ENCODE measurements around the gene AKIRIN1. TPM values are rescaled to one million over a fixed set of nuclear protein-coding genes. Genes with fewer than 3 reads are reported as not detected.
"Not testable (repeated sequence)": the region's sequence is repeated elsewhere in the genome, so short reads cannot be mapped to it uniquely, and the experiment has no call there.

The AKIRIN1 gene
- total RNA-seq, 2 experiments from 2014 or later, result 58.1 to 58.5 TPM

DNA sequence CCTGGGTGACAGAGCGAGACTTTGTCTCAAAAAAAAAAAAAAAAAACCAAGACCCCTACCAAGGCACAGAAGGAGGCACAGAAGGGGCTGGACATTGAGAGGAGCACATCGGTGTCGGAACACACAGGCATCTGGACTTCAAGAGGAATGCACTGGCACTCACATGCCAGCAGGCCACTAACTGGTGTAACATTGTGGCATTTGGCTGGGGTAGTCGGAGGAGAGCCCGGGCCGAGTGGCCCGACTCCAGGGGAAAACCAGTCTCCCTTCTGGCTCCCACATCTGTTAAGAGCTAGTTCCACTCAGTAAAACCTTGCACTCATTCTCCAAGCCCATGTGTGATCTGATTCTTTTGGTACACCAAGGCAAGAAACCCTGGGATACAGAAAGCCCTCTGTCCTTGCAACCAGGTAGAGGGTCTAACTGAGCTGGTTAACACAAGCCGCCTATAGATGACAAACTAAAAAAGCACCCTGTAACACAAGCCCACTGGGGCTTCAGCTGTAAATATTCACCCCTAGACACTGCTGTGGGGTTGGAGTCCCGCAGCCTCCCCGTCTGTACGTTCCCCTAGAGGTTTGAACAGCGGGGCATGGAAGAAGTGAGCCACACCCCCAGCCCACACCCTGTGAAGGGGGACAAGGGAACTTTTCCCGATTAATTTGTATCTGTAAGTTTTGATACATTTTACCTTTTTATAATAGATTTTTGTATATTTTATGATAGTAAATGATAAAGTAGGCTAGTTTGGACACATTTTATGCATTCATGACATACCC, 17.2 kb upstream of the AKIRIN1 start:
- Mint-ChIP-seq H3K27me3 (ENCODE audit: low read depth) (no peaks in the 10 kb centered on the region), H3K4me1 (ENCODE audit: low read depth) (peaks cover 8% of the 10 kb centered on the region), H3K36me3 (ENCODE audit: low read depth) (peaks cover 2% of the 10 kb centered on the region), H3K27ac (no peak overlapping the region), H3K9me3 (peaks cover 8% of the 10 kb centered on the region), H3K4me3 (no peak overlapping the region)
- CTCF ChIA-PET, result no interaction called here
- no peak for DNase-seq
- intact Hi-C loops (cut with micrococcal nuclease), result no loop called here

DNA sequence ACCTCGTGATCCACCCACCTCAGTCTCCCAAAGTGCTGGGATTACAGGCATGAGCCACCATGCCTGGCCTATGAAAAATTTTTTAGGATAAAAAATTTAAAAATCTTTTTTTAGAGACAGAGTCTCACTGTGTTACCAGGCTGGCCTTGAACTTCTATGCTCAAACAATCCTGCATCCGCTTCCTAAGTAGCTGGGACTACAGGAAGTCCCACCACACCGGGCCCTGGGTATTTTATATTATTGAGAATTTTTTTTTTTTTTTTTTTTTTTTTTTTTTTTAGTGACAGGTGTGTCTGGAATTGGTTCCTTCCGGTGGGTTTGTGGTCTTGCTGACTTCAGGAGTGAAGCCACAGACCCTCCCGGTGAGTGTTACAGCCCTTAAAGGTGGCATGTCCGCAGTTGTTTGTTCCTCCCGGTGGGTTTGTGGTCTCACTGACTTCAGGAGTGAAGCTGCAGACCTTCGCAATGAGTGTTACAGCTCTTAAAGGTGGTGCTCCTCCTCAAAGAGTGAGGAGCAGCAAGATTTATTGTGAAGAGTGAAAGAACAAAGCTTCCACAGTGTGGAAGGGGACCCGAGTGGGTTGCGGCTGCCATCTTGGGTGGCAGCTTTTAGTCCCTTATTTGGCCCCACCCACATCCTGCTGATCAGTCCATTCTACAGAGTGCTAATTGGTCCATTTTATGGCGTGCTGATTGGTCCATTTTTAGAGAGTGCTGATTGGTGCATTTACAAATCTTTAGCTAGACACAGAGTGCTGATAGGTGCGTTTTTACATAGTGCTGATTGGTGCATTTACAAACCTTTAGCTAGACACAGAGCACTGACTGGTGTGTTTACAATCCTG, 13.5 kb upstream of the AKIRIN1 start:
- peak overlapping the region; percentile 21 for H3K4me3 Mint-ChIP-seq
- CTCF ChIA-PET, result interaction anchor here (0.7 kb wide), 1 partner anchor 332 kb away, joined by 3 read pairs; no protein-coding TSS in a partner anchor
- H3K9me3 Mint-ChIP-seq; H3K27me3 Mint-ChIP-seq (ENCODE audit: low read depth); H3K36me3 Mint-ChIP-seq (ENCODE audit: low read depth); intact Hi-C loops (cut with micrococcal nuclease): not testable (repeated sequence)
- peak; percentile 52 for DNase-seq
- peaks cover 10% of the 10 kb centered on the region for H3K4me1 Mint-ChIP-seq (ENCODE audit: low read depth)
- H3K27ac Mint-ChIP-seq, result peak overlapping the region; percentile 18

DNA sequence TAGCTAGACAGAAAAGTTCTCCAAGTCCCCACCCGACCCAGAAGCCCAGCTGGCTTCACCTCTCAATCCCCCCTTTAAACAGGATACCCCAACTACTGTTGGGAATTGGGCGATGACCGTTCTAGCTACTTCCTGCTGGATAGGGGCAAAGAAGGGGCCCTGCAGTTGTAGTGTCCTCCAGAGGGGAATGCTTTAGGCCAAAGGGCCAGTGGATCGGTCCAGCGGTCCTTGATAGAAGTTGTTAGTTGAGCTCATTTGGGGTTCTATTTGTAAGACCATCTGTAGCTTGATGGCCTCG, 12.9 kb upstream of the AKIRIN1 start:
- H3K27me3 Mint-ChIP-seq (ENCODE audit: low read depth); H3K9me3 Mint-ChIP-seq; H3K4me1 Mint-ChIP-seq (ENCODE audit: low read depth); intact Hi-C loops (cut with micrococcal nuclease); H3K36me3 Mint-ChIP-seq (ENCODE audit: low read depth): not testable (repeated sequence)
- Mint-ChIP-seq H3K27ac (peak overlapping the region; percentile 18), H3K4me3 (peak overlapping the region; percentile 21)
- CTCF ChIA-PET, result interaction anchor here (0.7 kb wide), 1 partner anchor 332 kb away, joined by 3 read pairs; no protein-coding TSS in a partner anchor
- DNase-seq, result peak; percentile 60

DNA sequence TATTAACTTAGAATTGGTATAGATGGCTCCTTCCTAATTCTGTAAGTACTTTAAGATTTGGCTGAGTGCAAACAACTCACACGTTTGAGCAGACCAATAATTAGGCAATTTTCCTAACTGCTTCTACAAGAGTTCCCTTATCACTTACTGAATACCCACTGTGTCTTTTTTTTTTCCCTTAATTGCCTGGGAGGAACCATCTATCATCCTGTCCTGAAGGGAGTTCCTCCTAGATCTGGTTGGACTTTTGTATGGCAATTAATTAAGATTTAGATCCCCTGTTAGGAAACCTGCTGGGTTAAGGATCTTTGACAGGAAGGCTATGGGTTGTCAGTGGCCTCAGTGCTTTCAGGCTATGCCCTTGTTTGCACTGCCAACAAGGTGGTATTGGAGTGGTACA, 11.7 kb upstream of the AKIRIN1 start:
- CTCF ChIA-PET; H3K27ac Mint-ChIP-seq; DNase-seq; H3K9me3 Mint-ChIP-seq; H3K27me3 Mint-ChIP-seq (ENCODE audit: low read depth); intact Hi-C loops (cut with micrococcal nuclease); H3K36me3 Mint-ChIP-seq (ENCODE audit: low read depth); H3K4me3 Mint-ChIP-seq; H3K4me1 Mint-ChIP-seq (ENCODE audit: low read depth): not testable (repeated sequence)

DNA sequence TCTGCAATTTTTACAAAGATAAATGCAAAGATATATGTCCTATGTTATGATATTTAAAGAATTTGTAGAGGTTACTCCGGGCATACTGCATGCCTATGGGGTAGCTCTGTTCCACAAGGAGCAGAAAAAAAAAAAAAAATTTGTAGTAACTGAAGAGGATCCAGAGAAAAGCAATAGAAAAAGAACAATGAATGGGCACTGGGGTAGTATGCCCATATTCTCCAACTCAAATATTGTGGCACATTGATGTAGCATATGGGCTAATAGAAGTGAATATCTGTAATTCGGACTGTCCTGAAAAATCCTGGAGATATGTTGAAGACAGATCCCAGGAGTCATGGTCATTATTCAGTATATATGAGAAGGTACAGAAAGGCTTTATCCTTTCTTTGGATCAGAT, 1.1 kb upstream of the AKIRIN1 start:
- Mint-ChIP-seq H3K27me3 (ENCODE audit: low read depth) (no peaks in the 10 kb centered on the region), H3K4me1 (ENCODE audit: low read depth) (peaks cover 42% of the 10 kb centered on the region), H3K36me3 (ENCODE audit: low read depth) (peaks cover 22% of the 10 kb centered on the region), H3K9me3 (no peaks in the 10 kb centered on the region), H3K27ac (peak overlapping the region; percentile 84), H3K4me3 (peak overlapping the region; percentile 76)
- CTCF ChIA-PET, result interaction anchor here (0.6 kb wide), 2 partner anchors 17 to 42 kb away, joined by 4 read pairs; no protein-coding TSS in a partner anchor
- DNase-seq, result no peak
- intact Hi-C loops (cut with micrococcal nuclease), result loop anchor here (2.0 to 5.0 kb wide), 3 partner anchors 103 to 1058 kb away; partner anchors contain the start of gene MYCBP

DNA sequence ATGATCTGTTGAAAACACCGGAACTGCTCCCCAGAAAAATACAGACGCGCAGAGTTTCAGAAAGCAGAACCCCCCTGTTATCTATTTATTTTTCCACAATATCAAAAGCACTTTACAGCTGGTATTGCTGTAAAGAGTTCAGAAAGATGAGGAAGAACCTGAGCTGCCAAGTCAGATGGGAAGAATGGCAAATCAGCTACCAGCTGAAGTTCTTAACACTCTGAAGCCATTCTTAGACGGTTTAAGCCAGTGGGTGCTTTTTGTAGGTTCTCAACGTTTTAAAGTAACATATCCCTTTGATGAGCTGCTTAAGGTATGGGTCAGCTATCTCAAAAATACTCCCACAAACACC, 714 bp upstream of the AKIRIN1 start:
- H3K36me3 Mint-ChIP-seq (ENCODE audit: low read depth), result peaks cover 25% of the 10 kb centered on the region
- intact Hi-C loops (cut with micrococcal nuclease), result loop anchor here (2.0 to 5.0 kb wide), 2 partner anchors 118 to 1058 kb away; partner anchors contain the start of gene MYCBP
- no peaks in the 10 kb centered on the region for H3K27me3 Mint-ChIP-seq (ENCODE audit: low read depth)
- peak overlapping the region; percentile 84 for H3K27ac Mint-ChIP-seq
- no peaks in the 10 kb centered on the region for H3K9me3 Mint-ChIP-seq
- CTCF ChIA-PET, result interaction anchor here (0.6 to 0.9 kb wide), 3 partner anchors 10 to 42 kb away, joined by 4 read pairs; no protein-coding TSS in a partner anchor
- H3K4me1 Mint-ChIP-seq (ENCODE audit: low read depth), result peaks cover 46% of the 10 kb centered on the region
- DNase-seq, result no peak
- peak overlapping the region; percentile 76 for H3K4me3 Mint-ChIP-seq

DNA sequence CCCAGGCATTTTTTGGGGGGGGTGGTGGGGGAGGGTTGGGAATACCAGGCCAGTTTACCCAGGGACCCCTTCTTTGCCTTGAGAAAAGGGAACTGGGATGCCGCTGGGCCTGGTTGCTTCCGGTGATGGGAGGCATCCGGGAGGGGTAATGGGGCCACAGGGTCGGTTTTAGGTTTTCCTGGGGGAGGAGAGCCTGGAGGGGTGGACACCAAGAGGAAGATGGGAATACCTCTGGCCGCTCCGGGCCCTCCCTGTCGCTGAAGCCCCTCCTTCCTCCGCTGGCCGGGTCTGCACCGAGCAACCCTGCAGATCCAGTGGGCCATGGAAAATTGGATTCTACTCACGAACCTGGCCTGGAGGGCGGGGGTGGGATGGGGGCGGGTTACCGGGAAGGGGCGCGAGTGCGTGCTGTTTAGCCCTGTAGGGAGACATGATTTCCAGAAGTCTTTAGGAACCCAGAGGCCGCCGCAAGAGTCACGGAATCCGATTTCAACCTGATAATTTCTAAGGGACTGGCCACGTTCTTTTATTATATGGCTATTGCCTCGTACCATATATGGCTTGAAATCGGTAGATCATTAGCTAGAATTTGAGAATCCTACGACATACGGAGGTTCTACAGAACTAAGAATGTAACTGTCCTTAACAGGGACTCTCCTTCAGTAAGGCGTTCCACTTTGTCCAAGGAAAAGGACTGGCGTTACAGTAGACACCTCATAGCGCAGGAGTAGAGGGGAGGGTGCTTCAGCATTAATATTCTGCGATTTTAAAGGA, 749 bp downstream of the AKIRIN1 start:
- H3K36me3 Mint-ChIP-seq (ENCODE audit: low read depth), result peaks cover 36% of the 10 kb centered on the region
- H3K4me3 Mint-ChIP-seq, result peak overlapping the region; percentile 80
- intact Hi-C loops (cut with micrococcal nuclease), result loop anchor here (1.0 to 5.0 kb wide), 3 partner anchors 34 to 1060 kb away; partner anchors contain the start of genes MYCBP and NDUFS5
- H3K4me1 Mint-ChIP-seq (ENCODE audit: low read depth), result peaks cover 61% of the 10 kb centered on the region
- no peaks in the 10 kb centered on the region for H3K27me3 Mint-ChIP-seq (ENCODE audit: low read depth)
- H3K9me3 Mint-ChIP-seq, result no peaks in the 10 kb centered on the region
- CTCF ChIA-PET, result interaction anchor here (0.6 to 1.3 kb wide), 3 partner anchors 14 to 100 kb away, joined by 3 to 4 read pairs (median 3); no protein-coding TSS in a partner anchor
- peak; percentile 24 for DNase-seq
- peak overlapping the region; percentile 84 for H3K27ac Mint-ChIP-seq

DNA sequence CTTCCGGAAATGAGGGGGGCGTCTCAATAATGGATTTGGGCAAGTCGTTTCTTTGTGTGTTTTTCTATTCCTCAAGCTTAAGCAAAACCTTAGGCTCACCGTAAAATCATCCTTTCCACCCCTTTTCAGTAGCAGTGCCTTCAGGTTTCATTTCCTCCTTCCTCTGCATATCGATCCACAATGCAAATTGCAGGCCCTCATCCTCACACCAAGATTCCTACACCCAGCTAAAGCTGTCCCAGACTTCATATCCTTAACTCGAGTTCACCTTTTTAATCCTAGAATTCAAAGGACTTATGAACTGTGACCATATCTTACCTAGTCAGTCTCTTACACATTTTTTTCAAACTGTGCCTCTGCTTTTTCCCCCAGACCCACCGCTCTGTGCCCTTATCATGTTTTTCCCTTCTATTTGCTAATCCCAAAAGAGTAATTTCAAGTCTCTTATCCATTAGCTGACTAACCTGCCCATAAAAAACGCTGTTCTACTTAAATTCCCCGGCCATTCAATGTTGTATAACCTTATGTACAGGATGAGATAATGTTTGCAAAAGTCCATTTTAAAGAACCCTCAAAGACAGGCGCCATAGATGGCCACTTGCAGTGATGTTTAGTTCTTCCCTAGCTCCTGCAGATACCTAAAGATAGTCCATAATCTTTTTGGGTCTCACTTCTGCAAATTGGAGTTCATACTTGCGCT, 1.5 kb downstream of the AKIRIN1 start:
- Mint-ChIP-seq H3K27me3 (ENCODE audit: low read depth) (no peaks in the 10 kb centered on the region), H3K36me3 (ENCODE audit: low read depth) (peaks cover 40% of the 10 kb centered on the region), H3K4me1 (ENCODE audit: low read depth) (peaks cover 66% of the 10 kb centered on the region), H3K27ac (peak overlapping the region; percentile 84), H3K9me3 (no peaks in the 10 kb centered on the region), H3K4me3 (peak overlapping the region; percentile 80)
- CTCF ChIA-PET, result interaction anchor here (0.6 to 1.3 kb wide), 4 partner anchors 13 to 103 kb away, joined by 3 to 4 read pairs (median 3); no protein-coding TSS in a partner anchor
- intact Hi-C loops (cut with micrococcal nuclease), result loop anchor here (5.0 kb wide), 1 partner anchor 1060 kb away; no protein-coding TSS in a partner anchor
- no peak for DNase-seq

DNA sequence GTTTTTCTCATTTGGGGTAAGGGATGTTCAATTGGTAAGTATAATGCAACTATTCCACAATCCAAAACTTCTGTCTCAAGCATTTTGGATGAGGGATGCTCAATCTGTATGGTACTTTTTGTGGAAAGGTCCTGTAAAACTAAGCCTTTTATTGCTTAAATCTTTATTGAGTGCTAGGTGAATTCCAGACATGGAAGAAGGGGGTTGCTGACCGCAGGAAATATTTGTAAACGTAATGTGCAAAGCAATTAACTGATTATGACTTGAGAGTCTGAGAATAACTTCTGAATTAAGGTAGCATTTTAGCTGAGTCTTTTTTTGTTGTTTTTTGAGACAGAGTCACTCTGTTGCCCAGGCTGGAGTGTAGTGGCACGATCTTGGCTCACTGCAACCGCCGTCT, 3.1 kb downstream of the AKIRIN1 start:
- Mint-ChIP-seq H3K27ac (peak overlapping the region; percentile 50), H3K9me3 (no peaks in the 10 kb centered on the region), H3K27me3 (ENCODE audit: low read depth) (no peaks in the 10 kb centered on the region), H3K4me3 (no peak overlapping the region), H3K4me1 (ENCODE audit: low read depth) (peaks cover 77% of the 10 kb centered on the region), H3K36me3 (ENCODE audit: low read depth) (peaks cover 45% of the 10 kb centered on the region)
- CTCF ChIA-PET, result interaction anchor here (0.6 kb wide), 1 partner anchor 31 kb away, joined by 3 read pairs; no protein-coding TSS in a partner anchor
- no peak for DNase-seq
- intact Hi-C loops (cut with micrococcal nuclease), result loop anchor here (5.0 kb wide), 1 partner anchor 1062 kb away; no protein-coding TSS in a partner anchor

DNA sequence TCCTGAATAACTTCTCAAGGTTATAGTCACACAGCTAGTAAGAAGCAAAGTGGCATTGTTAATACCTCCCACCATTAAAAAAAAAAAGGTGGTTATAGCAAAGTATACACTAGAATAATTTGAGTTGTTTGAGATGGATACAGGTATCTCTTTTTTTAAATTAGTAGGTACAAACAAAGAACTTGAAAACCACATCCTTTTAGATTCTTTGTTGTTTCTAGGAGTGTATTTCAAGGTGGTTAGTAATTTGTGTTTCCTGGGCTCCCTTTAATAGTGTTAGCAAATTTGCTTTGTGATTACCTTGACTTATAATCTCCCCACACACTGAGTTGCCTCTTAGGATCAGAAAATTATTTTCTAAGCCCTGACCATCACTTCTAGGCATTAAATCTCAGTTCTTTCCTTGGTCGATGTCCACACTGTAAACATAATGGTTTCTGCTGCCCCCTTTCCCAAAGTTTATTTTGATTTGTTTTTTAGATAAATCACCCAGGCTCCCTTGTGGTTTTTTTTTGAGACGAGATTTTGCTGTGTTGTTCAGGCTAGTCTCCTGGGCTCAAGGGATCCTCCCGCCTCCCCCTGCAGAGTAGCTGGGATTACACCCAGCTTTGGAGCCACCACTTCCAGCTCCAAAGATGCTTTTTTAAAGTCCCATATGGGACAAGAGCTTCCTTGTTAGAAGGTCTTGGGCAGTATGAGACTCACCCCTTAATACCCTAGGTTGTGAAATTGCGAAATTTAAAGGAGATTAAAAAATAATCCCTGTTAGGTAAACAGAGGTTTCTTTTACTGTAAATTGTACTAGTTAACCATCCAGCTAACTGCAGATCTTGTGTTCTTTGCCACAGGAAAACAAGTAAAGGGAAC, 6.2 kb downstream of the AKIRIN1 start:
- no peak for DNase-seq
- Mint-ChIP-seq H3K9me3 (no peaks in the 10 kb centered on the region), H3K27me3 (ENCODE audit: low read depth) (no peaks in the 10 kb centered on the region), H3K27ac (peak overlapping the region; percentile 78), H3K4me1 (ENCODE audit: low read depth) (peaks cover 72% of the 10 kb centered on the region), H3K4me3 (no peak overlapping the region), H3K36me3 (ENCODE audit: low read depth) (peaks cover 57% of the 10 kb centered on the region)
- CTCF ChIA-PET, result no interaction called here
- intact Hi-C loops (cut with micrococcal nuclease), result no loop called here

DNA sequence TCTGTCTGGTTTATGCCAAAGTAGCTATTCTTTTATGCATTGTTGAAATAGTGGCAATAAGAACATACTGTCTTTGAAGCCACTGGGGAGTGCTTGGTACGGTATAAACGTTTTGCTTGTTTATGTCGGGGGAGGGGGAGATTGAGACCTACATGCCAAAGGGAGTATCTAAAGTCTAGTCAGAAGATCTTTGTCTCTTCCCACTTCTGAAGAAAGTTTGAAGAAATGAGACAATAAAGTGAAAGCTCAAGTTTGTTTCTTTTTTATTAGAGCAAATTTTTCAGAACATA, 6.8 kb downstream of the AKIRIN1 start:
- peaks cover 57% of the 10 kb centered on the region for H3K36me3 Mint-ChIP-seq (ENCODE audit: low read depth)
- CTCF ChIA-PET, result no interaction called here
- no peak overlapping the region for H3K4me3 Mint-ChIP-seq

More for the DNA sequence above, 6.8 kb downstream of the AKIRIN1 start:
- Mint-ChIP-seq H3K27ac (peak overlapping the region; percentile 78), H3K4me1 (ENCODE audit: low read depth) (peaks cover 72% of the 10 kb centered on the region), H3K9me3 (no peaks in the 10 kb centered on the region), H3K27me3 (ENCODE audit: low read depth) (no peaks in the 10 kb centered on the region)
- intact Hi-C loops (cut with micrococcal nuclease), result no loop called here
- no peak for DNase-seq

All from activated naive CD4-positive, alpha-beta T cell treated with anti-CD3 and anti-CD28 coated beads for 36 hours (primary cell).